HG02759 (cell line): ENCODE data around the gene SNX12.
"Not testable (repeated sequence)": the region's sequence is repeated elsewhere in the genome, so short reads cannot be mapped to it uniquely, and the experiment has no call there.

Experiments used
- ATAC-seq: cut with Tn5 transposase; IDR thresholded peaks from one replicate; pipeline ENCODE4 v1.9.1; 2021; ENCODE audit warnings: mild to moderate bottlenecking, moderate library complexity; ENCODE audit not compliant: unreplicated experiment

Gene SNX12

GRCh38 chrX:71095033-71095432 lies 26.9 kb upstream of the SNX12 start:
- no peak for ATAC-seq

GRCh38 chrX:71091263-71091662 lies 23.1 kb upstream of the SNX12 start:
- ATAC-seq: no peak

- ATAC-seq: no peak
These were observed 17.8 kb upstream of the SNX12 start for GRCh38 chrX:71085900-71086299.

GRCh38 chrX:71082822-71083221 lies 14.7 kb upstream of the SNX12 start:
- no peak for ATAC-seq

- no peak for ATAC-seq
These were observed 14.1 kb upstream of the SNX12 start for GRCh38 chrX:71082124-71082647.

GRCh38 chrX:71081330-71082123 lies 13.4 kb upstream of the SNX12 start:
- no peak for ATAC-seq

- no peak for ATAC-seq
These were observed 2.4 kb upstream of the SNX12 start for GRCh38 chrX:71070531-71070930.

GRCh38 chrX:71067712-71068043 lies 456 bp downstream of the SNX12 start:
- ATAC-seq: no peak

GRCh38 chrX:71067089-71067488 lies 1.0 kb downstream of the SNX12 start:
- no peak for ATAC-seq

- no peak for ATAC-seq
These were observed 8.0 kb downstream of the SNX12 start for GRCh38 chrX:71060127-71060526.

- ATAC-seq: no peak
These were observed 10.1 kb downstream of the SNX12 start for GRCh38 chrX:71057848-71058530.

- ATAC-seq: no peak
These were observed 11.3 kb downstream of the SNX12 start for GRCh38 chrX:71056867-71057266.

- peak; percentile 93 for ATAC-seq
These were observed 14.9 kb downstream of the SNX12 start for GRCh38 chrX:71053217-71053621.

- peak; percentile 23 for ATAC-seq
These were observed 15.4 kb downstream of the SNX12 start for GRCh38 chrX:71052721-71053120.

- not testable (repeated sequence) for ATAC-seq
These were observed 20.2 kb downstream of the SNX12 start for GRCh38 chrX:71047891-71048290.

- no peak for ATAC-seq
These were observed 50.7 kb downstream of the SNX12 start for GRCh38 chrX:71017396-71017939.
